Astrocyte of the spinal cord (primary cell): Measurements from ENCODE around the gene MAB21L2.

Source experiments
- DNase-seq: peaks from one replicate; pipeline ENCODE4 v3.0.0; 2011; ENCODE audit warnings: low read depth, low spot score
- H3K4me3 ChIP-seq: 2 replicates; pipeline ENCODE4 v1.5.1; 2011; ENCODE audit warnings: low read depth, mild to moderate bottlenecking, low read length, moderate library complexity
- CTCF ChIP-seq: IDR thresholded peaks from 2 replicates; pipeline ENCODE4 v1.5.1; 2012; ENCODE audit warnings: low read depth, mild to moderate bottlenecking, low read length, inconsistent platforms
- in situ Hi-C: cut with HindIII; loops from 2 replicates; pipeline ENCODE4 v1.10.0; 2017; ENCODE audit warnings: low sequenced_read_pairs

MAB21L2 gene

DNA sequence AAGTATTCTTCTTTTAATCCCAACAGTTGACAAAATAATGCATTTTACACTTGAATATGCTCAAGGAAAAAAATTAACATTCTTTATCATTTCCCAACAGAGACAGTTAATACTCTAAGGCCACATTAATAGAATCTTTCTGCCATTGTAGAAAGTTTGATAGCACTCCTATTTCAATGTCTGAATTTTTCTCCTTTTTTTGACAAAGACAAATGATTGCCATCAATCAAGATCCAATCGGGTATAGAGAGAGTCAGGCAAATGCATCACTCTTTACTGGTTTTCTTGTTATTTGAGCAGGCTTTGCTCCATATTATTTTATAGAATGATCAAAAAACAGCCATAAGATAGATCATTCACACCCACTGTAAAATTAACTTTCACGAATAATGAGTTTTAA lies 46.1 kb downstream of the MAB21L2 start:
- H3K4me3 ChIP-seq: no peak overlapping the region
- no peak for TF ChIP-seq CTCF
- in situ Hi-C loops: no loop called here
- DNase-seq: no peak

DNA sequence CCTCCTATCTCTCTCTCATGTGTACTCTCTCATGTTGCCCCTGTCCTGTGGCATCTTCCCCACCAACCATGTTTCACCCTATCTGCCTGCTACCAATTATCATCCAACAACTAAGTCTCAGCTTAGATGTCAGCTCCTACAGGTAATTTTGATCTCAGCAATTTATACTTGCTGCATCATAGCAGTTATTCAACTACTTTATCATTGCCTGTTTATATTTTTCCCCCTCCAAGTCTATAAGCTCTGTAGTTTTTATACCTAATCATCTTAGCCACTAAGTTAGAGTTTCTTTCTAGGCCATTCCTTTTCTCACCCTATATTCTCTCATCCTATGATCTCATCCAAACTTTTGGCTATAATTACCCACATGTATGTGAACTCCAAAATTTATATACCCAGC lies 50.7 kb downstream of the MAB21L2 start:
- no peak for TF ChIP-seq CTCF
- in situ Hi-C loops: no loop called here
- no peak for DNase-seq
- H3K4me3 ChIP-seq: no peak overlapping the region
